HEK293 (cell line): ENCODE data around the gene IQSEC1.

Source experiments
- CTCF ChIP-seq: fragments of 450-650 bp; formaldehyde crosslinking; IDR thresholded peaks from 2 replicates; pipeline ENCODE4 v1.5.1; 2016; ENCODE audit warnings: missing biosample characterization, missing genetic modification characterization
- PATZ1 ChIP-seq: fragments of 450-650 bp; formaldehyde crosslinking; IDR thresholded peaks from 2 replicates; pipeline ENCODE4 v1.5.1; 2016; ENCODE audit warnings: missing biosample characterization, missing genetic modification characterization
- REPIN1 ChIP-seq: fragments of 450-650 bp; formaldehyde crosslinking; IDR thresholded peaks from 2 replicates; pipeline ENCODE4 v1.5.1; 2017; ENCODE audit warnings: missing biosample characterization, missing genetic modification characterization, low read depth
- SETDB1 ChIP-seq: IDR thresholded peaks from one replicate; pipeline ENCODE4 v1.6.1; 2017; ENCODE audit warnings: mild to moderate bottlenecking, low read length, moderate library complexity, mixed read lengths; ENCODE audit not compliant: insufficient read length
- ZBTB10 ChIP-seq: fragments of 450-650 bp; formaldehyde crosslinking; IDR thresholded peaks from 2 replicates; pipeline ENCODE4 v1.5.1; 2016; ENCODE audit warnings: missing biosample characterization, missing genetic modification characterization
- ZBTB20 ChIP-seq: fragments of 450-650 bp; formaldehyde crosslinking; IDR thresholded peaks from 2 replicates; pipeline ENCODE4 v1.5.1; 2016; ENCODE audit warnings: missing biosample characterization, missing genetic modification characterization
- ZNF24 ChIP-seq: fragments of 450-650 bp; formaldehyde crosslinking; IDR thresholded peaks from 2 replicates; pipeline ENCODE4 v1.5.1; 2016; ENCODE audit warnings: missing biosample characterization, missing genetic modification characterization
- ZNF274 ChIP-seq, 2 experiments: fragments of 200-500 bp in 1 of 2; fragments of 450-650 bp in 1 of 2; sonication (Bioruptor generic) in 1 of 2; formaldehyde crosslinking in 1 of 2; IDR thresholded peaks; 2 replicates each; pipeline versions ENCODE4 v1.5.1 to v1.6.1; 2014 to 2016; ENCODE audit warnings: borderline replicate concordance in 1 of 2, inconsistent platforms in 1 of 2, low read length in 1 of 2, missing biosample characterization in 1 of 2, missing genetic modification characterization in 1 of 2
- ZNF292 ChIP-seq: fragments of 450-650 bp; formaldehyde crosslinking; IDR thresholded peaks from 2 replicates; pipeline ENCODE4 v1.5.1; 2016; ENCODE audit warnings: low read depth, missing biosample characterization, missing genetic modification characterization, borderline replicate concordance
- ZNF366 ChIP-seq: fragments of 450-650 bp; formaldehyde crosslinking; conservative IDR thresholded peaks from 2 replicates; pipeline ENCODE4 v1.5.1; 2016; ENCODE audit warnings: missing biosample characterization, missing genetic modification characterization
- ZNF416 ChIP-seq: fragments of 450-650 bp; formaldehyde crosslinking; IDR thresholded peaks from 2 replicates; pipeline ENCODE4 v1.5.1; 2016; ENCODE audit warnings: missing biosample characterization, missing genetic modification characterization
- ZNF510 ChIP-seq: fragments of 450-650 bp; formaldehyde crosslinking; IDR thresholded peaks from 2 replicates; pipeline ENCODE4 v1.5.1; 2018; ENCODE audit warnings: mild to moderate bottlenecking, missing genetic modification characterization, missing biosample characterization; ENCODE audit not compliant: insufficient replicate concordance
- ZNF513 ChIP-seq: fragments of 450-650 bp; IDR thresholded peaks from 2 replicates; pipeline ENCODE4 v1.5.1; 2018; ENCODE audit warnings: missing biosample characterization, missing genetic modification characterization
- ZNF549 ChIP-seq: fragments of 450-650 bp; IDR thresholded peaks from 2 replicates; pipeline ENCODE4 v1.5.1; 2018; ENCODE audit warnings: missing biosample characterization, missing genetic modification characterization, mild to moderate bottlenecking, inconsistent platforms, moderate library complexity

- TF ChIP-seq CTCF (tag by site-specific recombination) (no peak), ZNF366 (tag by site-specific recombination) (no peak), ZNF513 (no peak), ZNF549 (tag by site-specific recombination) (no peak), REPIN1 (tag by site-specific recombination) (no peak), ZBTB10 (tag by site-specific recombination) (no peak), ZBTB20 (tag by site-specific recombination) (no peak), ZNF24 (tag by site-specific recombination) (no peak), ZNF274 (IDR thresholded peaks at IDR 0.05; ENCODE audit: low read length) (no peak), ZNF274 (tag by site-specific recombination; IDR thresholded peaks at IDR 0.05; ENCODE audit: borderline replicate concordance) (no peak), ZNF292 (tag by site-specific recombination) (no peak), PATZ1 (tag by site-specific recombination) (no peak), ZNF510 (tag by site-specific recombination) (no peak), SETDB1 (no peak), ZNF416 (tag by site-specific recombination) (no peak)
These were observed 211.6 kb downstream of the IQSEC1 start for GRCh38 chr3:12861611-12862010.
